PC-3 (cell line): ENCODE results near the gene ADCY9.

ENCODE experiments used
- CTCF ChIP-seq: fragments of 300-600 bp; sonication (generic); conservative IDR thresholded peaks from 2 replicates; pipeline ENCODE4 v1.5.1; 2017; ENCODE audit warnings: antibody characterized with exemption, low read depth, mild to moderate bottlenecking, low read length
- EZH2 ChIP-seq: fragments of 300-600 bp; sonication (generic); IDR thresholded peaks from one replicate; pipeline ENCODE4 v1.6.1; 2017; ENCODE audit warnings: antibody characterized with exemption, mild to moderate bottlenecking, low read length; ENCODE audit not compliant: unreplicated experiment
- EZH2phosphoT487 ChIP-seq: fragments of 300-600 bp; sonication (generic); IDR thresholded peaks from 2 replicates; pipeline ENCODE4 v1.6.1; 2018; ENCODE audit warnings: mild to moderate bottlenecking, antibody characterized with exemption, low read length, borderline replicate concordance

GRCh38 chr16:3963886-3964685, 152.2 kb downstream of the ADCY9 start:
- TF ChIP-seq EZH2phosphoT487 (no peak), CTCF (no peak), EZH2 (no peak)
